ENCODE results near the gene OTUB2. TPM values are rescaled to one million over a fixed set of nuclear protein-coding genes. Genes with fewer than 3 reads are reported as not detected.
A peak's percentile ranks its signal among the peaks of the same experiment; 100 is the strongest.

Gene OTUB2
- polyA plus RNA-seq, 3 donors, result 0.25 to 0.95 (median 0.28) TPM

- Mint-ChIP-seq H3K36me3 (no peaks in the 10 kb centered on the region), H3K9me3 (peaks cover 0 to 1% (median 0%) of the 10 kb centered on the region in 7 donors), H3K27me3 (ENCODE audit: low read depth in 3 of 3) (peaks cover 0 to 5% (median 2%) of the 10 kb centered on the region in 3 donors), H3K27ac (no peak overlapping the region), H3K4me1 (peaks cover 3% of the 10 kb centered on the region), H3K4me3 (no peak overlapping the region)
- Histone ChIP-seq H4K20me1 (ENCODE audit: insufficient read depth, low read length) (no peaks in the 10 kb centered on the region), H3K79me2 (ENCODE audit: insufficient read depth, low read length) (no peaks in the 10 kb centered on the region), H3K9me3 (replicated peaks in 1 of 2; ENCODE audit: control insufficient read depth in 1 of 2, insufficient read depth in 1 of 2, low read length in 2 of 2) (no peaks in the 10 kb centered on the region), H3K36me3 (replicated peaks in 1 of 2; ENCODE audit: control insufficient read depth in 1 of 2, insufficient read depth in 2 of 2, low read length in 2 of 2) (no peaks in the 10 kb centered on the region), H3K4me1 (ENCODE audit: control insufficient read depth in 1 of 2, insufficient read depth in 2 of 2, low read length in 2 of 2) (peaks cover 0 to 2% of the 10 kb centered on the region in 2 donors), H2AFZ (ENCODE audit: insufficient read depth, low read depth, low read length, poor library complexity, severe bottlenecking) (no peak overlapping the region), H3K27ac (ENCODE audit: low read depth in 1 of 2, low read length in 2 of 2) (no peak overlapping the region), H3K4me3 (replicated peaks in 1 of 3; ENCODE audit: low read depth in 2 of 3, low read length in 3 of 3) (no peak overlapping the region), H3K9ac (ENCODE audit: insufficient read depth, low read length, poor library complexity, severe bottlenecking) (no peak overlapping the region), H3K4me2 (replicated peaks; ENCODE audit: extremely low read depth, low read length, poor library complexity, severe bottlenecking) (no peak overlapping the region), H3K27me3 (ENCODE audit: control insufficient read depth in 2 of 2, insufficient read depth in 2 of 2, low read length in 2 of 2) (no peaks in the 10 kb centered on the region)
- no CpG with 5 or more reads among the region's 3 CpGs for WGBS (ENCODE audit: insufficient coverage)
- no peak for TF ChIP-seq CTCF (IDR thresholded peaks at IDR 0.05)
- intact Hi-C loops (cut with micrococcal nuclease), result loop anchor here (5.0 to 10.0 kb wide), 3 partner anchors 102 to 147 kb away; partner anchors contain the start of gene PPP4R4 (in 1 of the 2)
- DNase-seq, result no peak
Measured at GRCh38 chr14:94034886-94035285, 8.7 kb downstream of the OTUB2 start.

GRCh38 chr14:94036313-94037167, 10.4 kb downstream of the OTUB2 start:
- TF ChIP-seq CTCF (IDR thresholded peaks at IDR 0.05), result peak; percentile 87
- peaks cover 0 to 1% (median 0%) of the 10 kb centered on the region in 7 donors for H3K9me3 Mint-ChIP-seq
- H3K27ac ChIP-seq (ENCODE audit: low read depth in 1 of 2, low read length in 2 of 2), result no peak overlapping the region
- H3K4me3 ChIP-seq (replicated peaks in 1 of 3; ENCODE audit: low read depth in 2 of 3, low read length in 3 of 3), result no peak overlapping the region
- DNase-seq, result peak; percentile 50 to 59 (median 53)
- no peak overlapping the region for H3K4me3 Mint-ChIP-seq
- no peak overlapping the region for H3K9ac ChIP-seq (ENCODE audit: insufficient read depth, low read length, poor library complexity, severe bottlenecking)
- peak overlapping the region in 1 of 7 donors; percentile 42 for H3K27ac Mint-ChIP-seq
- no peaks in the 10 kb centered on the region for H4K20me1 ChIP-seq (ENCODE audit: insufficient read depth, low read length)
- no peaks in the 10 kb centered on the region for H3K27me3 ChIP-seq (ENCODE audit: control insufficient read depth in 2 of 2, insufficient read depth in 2 of 2, low read length in 2 of 2)
- no peak overlapping the region for H2AFZ ChIP-seq (ENCODE audit: insufficient read depth, low read depth, low read length, poor library complexity, severe bottlenecking)
- no peaks in the 10 kb centered on the region for H3K4me1 Mint-ChIP-seq
- peaks cover 0 to 2% (median under 1%) of the 10 kb centered on the region in 3 donors for H3K27me3 Mint-ChIP-seq (ENCODE audit: low read depth in 3 of 3)
- intact Hi-C loops (cut with micrococcal nuclease), result loop anchor here (2.0 to 10.0 kb wide), 4 partner anchors 100 to 146 kb away; partner anchors contain the start of gene PPP4R4 (in 1 of the 2)
- H3K4me2 ChIP-seq (replicated peaks; ENCODE audit: extremely low read depth, low read length, poor library complexity, severe bottlenecking), result no peak overlapping the region
- H3K79me2 ChIP-seq (ENCODE audit: insufficient read depth, low read length), result no peaks in the 10 kb centered on the region
- no peaks in the 10 kb centered on the region for H3K36me3 Mint-ChIP-seq
- no peaks in the 10 kb centered on the region for H3K9me3 ChIP-seq (replicated peaks in 1 of 2; ENCODE audit: control insufficient read depth in 1 of 2, insufficient read depth in 1 of 2, low read length in 2 of 2)
- H3K36me3 ChIP-seq (replicated peaks in 1 of 2; ENCODE audit: control insufficient read depth in 1 of 2, insufficient read depth in 2 of 2, low read length in 2 of 2), result no peaks in the 10 kb centered on the region
- WGBS (ENCODE audit: insufficient coverage), result 45% methylated on average over 4 of the region's 12 CpGs
- no peaks in the 10 kb centered on the region for H3K4me1 ChIP-seq (ENCODE audit: control insufficient read depth in 1 of 2, insufficient read depth in 2 of 2, low read length in 2 of 2)

All from CD14-positive monocyte (primary cell).